GM21515 (cell line): ENCODE measurements around the gene MYH6.
"Not testable (repeated sequence)": the region's sequence is repeated elsewhere in the genome, so short reads cannot be mapped to it uniquely, and the experiment has no call there.

Experiments used
- ATAC-seq: cut with Tn5 transposase; IDR thresholded peaks from one replicate; pipeline ENCODE4 v1.9.1; 2021; ENCODE audit not compliant: unreplicated experiment

MYH6 gene

DNA sequence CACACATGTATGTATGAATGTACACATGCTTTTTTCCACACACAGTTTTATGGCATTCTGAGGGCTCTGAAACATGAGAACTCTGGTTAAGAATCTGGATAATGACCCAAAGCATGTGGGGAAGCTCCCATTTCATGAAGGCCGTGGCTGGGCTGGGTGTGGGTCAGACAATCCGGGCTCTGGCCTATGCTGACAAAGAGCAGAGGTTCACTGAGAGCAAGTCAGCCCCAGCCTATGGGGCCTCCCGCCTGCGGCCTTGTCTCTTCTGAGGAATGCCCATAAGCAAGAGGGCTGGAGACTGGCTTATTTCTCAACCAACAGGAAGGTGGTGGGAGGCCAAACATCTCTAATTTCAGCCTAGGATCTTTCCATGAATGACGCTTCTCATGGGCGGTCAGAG lies 8.5 kb downstream of the MYH6 start:
- ATAC-seq = no peak

DNA sequence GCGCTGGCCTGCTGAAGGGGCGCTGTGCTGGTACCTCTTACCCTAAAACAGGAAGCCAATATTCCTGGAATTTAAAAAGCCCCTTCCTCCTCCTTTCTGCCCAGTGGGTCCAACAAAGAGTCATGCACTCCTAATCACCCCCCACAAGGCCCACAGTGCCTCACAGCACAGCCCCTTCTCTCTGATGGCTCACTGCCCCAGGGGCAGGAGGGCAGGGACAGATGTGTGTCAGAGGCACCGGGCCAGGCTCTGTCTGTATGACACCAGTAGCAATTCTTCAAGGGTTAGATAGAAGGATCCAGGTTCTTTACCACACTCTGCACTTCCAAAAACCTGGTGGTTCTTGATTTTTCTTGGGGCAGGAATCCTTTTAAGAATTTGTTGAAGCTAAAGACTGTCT lies 8.9 kb downstream of the MYH6 start:
- no peak for ATAC-seq

DNA sequence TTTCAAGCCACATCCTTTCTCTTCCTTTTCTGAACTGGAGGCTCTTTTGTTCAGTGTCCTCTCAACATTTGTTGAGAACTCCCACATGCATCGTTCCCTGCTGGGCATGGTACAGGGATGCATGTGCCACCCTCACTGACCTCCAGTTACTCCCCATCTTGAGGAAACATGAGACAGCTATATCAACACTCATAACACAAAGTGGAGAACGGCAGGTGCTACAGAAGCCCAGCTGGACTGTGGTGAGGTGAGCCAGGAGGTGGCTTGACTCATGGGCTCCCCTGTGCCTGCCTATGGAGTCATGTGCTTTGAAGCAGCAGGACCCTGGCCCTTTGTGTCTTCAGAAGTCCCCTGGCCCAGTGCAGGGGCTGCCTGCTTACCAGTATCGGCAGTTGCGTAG lies 9.7 kb downstream of the MYH6 start:
- ATAC-seq = no peak

DNA sequence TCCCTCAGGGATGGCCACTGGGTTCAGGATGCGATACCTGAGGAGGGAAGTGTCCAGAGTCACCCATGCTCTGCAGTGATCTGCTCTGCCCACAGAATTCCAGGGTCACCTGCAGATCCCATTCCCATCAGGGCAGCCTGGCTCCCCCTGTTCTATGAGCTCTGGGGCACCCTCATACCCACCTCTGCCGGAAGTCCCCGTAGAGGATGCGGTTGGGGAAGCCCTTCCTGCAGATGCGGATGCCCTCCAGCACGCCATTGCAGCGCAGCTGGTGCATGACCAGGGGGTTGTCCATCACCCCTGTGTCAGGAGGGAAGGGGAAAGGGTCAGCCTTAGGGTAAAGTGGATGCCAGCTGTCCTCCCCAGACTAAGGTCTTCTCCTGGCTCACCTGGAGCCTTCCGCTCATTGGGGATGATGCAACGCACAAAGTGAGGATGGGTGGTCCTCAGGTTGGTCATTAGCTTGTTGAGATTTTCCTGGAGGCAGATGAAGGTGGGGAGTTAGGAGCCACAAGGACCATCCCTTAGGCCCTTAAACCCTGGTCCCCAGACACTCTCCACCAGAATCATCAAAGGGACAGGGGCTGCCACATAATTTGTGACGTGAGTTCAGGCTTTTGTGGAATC lies 11.2 kb downstream of the MYH6 start:
- no peak for ATAC-seq

DNA sequence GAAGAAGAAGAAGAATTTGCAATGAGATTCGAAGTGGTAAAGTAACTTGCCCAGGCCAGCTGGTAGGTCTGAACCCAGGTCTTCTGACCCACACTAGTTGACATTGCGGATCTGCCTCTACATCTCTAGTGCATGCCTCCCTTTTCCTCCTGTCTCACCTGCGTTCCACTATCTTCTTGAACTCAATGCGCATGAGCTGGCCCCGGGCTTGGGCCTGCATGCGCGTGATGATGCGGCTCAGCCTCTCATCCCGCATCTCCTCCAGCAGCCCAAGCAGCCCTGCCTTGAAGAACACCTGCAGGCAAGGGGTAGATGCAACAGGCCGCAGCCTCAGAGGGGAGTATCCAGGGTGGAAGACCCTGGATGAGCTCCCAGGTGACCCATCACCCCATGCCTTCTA lies 11.9 kb downstream of the MYH6 start:
- ATAC-seq = no peak

DNA sequence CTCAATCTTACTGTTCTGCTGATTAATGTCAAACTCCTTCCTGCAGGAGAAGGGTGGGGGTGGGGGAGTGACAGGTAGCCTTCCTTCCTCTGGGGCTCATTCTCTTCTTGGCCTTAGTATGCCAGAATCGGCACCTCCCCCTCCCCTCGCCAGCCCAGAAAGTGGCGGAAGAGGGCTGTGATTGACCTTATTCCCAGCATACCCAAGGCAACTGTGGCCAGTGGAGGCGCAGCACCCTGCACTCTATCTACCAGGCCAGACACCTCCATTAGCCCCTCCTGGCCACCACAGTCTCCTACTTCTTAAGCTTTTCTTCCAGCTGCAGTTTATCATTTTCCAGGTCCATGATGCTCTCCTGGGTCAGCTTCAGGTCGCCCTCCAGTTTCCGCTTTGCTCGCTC lies 15.5 kb downstream of the MYH6 start:
- no peak for ATAC-seq

DNA sequence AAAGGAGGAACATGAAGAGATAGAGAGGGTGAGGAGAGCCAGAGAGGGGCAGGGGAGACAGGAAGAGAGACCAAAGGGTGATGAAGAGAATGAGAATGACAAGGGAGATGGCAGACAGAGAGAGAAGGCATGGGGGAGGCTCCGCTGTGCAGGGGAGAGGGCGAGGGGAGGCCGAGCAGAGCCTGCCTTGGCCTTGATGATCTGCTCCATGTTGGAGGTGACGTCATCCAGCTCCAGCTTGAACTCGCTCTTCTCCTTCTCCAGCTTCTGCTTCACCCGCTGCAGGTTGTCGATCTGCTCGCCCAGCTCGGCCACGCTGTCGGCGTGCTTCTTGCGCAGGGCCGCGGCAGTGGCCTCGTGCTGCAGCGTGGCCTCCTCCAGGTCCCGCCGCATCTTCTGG lies 18.2 kb downstream of the MYH6 start:
- not testable (repeated sequence) for ATAC-seq

DNA sequence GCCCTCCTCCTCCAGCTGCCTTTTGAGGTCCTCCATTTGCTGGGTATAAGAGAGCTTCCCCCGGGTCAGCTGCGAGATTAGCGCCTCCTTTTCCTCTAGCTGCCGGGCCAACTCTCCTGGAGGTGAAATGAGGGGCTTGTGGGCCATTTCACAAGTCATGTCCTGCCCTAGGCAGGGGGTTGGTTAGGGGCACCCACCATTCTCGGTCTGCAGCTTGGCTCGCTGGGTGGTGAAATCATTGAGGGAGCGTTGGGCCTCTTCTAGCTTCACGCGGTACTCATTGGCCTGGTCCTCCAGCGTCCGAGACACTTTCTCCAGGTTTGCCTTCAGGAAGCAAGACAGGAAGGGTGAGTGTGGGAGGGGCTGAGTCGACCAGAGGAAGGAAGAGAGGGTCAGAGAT lies 18.7 kb downstream of the MYH6 start:
- ATAC-seq = no peak

DNA sequence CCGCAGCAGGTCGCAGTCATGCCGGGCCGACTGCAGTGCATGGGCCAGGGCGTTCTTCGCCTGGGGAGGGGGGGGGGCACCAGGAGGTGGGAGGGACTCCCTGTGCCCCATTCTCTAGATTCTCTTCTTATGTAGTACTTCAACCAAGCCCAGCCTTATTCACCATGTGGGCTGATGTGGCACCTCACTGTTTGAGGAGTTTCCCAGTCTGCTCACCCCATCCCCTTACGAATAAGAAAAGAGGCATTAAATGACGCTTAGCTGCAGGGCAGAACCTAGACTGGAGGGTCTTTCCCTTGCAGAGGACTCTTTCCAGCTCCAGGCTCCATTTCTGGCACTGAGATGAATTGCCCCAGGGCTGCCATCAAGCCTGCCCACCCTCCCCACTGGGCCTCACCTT lies 19.1 kb downstream of the MYH6 start:
- no peak for ATAC-seq

DNA sequence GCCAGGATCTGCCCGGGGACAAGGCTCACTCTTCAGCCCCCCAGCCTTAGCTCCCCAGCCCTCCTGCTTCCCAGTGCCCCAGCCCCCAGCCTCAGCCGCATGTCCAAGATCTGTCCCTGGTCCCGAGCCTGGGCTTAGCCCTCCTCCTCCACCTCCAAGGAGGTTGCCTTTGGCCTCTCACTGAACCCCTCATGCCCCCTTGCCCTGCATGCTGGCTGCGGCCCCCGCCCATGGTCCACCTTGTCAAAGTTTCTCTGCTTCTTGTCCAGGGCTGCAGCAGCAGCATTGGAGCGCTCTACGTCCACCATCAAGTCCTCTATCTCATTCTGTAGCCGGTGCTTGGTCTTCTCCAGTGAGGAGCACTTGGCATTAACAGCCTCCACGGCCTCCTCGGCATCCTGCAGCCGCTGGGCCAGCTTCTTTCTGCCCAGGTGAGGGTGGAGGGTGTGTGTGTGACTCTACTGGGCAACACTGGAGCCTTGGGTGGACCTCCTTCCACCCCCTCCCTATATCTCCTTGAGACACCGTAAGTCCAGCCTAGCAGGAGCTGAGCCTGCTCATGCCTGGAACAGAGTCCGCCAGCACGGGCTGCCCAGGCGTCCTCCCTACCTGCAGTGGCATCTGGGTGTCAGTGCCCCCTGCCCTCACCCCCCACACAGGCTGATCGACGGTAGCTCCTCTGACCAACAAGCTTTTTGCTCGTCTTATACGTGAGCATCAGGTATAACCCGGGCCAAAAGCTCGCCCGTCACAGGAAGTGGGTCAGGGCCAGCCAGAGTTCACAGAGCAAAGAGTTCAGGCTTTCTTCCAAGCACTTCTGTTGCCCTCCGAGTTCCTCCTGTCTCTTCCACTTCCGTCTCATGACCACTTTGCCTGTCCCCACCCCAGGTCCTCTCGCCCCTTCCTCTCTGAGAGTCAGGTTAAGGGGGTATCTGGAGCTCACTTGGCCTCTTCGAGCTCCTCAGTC lies 19.9 kb downstream of the MYH6 start:
- ATAC-seq = no peak

DNA sequence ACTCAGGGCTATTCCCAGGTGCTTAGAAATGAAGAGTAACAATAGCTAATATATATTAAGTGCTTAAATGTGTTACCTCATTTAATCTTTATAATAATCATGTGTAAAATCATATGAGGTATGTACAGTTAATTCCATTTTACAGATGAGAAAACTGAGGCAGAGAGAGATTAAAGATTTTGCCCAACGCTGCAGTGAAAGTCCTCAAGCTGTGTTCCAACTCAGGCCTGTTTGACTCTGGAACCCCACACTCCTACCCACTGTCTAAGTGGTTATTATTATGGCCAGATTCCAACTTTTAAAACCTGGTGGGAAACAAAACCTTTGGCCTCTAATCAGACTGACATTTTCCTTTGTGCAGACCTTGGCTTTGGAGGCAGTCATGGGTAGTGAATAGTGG lies 21.1 kb downstream of the MYH6 start:
- ATAC-seq = no peak

DNA sequence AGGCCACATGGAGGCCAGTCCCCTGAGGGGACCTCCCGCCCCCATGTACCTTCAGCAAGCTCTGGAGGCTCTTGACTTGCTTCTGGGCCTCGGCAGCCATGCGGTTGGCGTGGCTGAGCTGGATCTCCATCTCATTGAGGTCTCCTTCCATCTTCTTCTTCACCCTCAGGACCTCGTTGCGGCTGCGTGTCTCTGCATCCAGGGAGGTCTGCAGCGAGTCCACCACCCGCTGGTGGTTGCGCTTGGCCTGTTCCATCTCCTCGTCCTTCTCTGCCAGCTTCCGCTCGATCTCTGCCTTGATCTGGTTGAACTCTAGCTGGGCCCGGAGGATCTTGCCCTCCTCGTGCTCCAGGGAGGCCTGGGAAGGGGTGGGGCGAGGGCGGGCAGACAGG lies 21.8 kb downstream of the MYH6 start:
- ATAC-seq = not testable (repeated sequence)

DNA sequence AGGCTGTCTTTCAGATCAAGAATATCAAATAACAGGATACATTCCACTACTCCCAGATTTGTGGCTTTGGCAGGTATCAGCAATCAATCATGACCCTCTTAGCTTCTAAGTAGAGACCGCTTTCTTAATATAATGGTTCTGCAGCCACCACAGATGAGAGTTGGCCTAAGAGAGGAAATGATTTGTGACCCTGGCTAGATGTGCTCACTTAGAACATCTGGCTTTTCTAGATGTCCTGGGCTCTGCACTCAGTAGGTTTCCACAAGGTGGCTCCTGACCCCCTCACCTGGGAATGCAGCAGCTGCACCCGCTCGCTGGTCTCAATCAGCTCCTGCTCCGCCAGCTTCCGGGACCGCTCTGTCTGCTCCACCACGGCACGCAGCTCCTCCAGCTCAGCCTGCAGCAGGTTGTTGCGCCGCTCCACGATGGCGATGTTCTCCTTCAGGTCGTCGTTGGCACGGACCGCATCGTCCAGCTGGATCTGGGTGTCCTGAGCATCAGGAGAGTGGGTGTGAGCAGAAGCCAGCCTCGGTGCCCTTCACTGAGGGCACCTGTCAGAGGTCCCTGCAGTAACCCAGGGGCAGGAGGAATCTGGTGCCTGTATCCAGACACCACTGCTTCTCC lies 22.3 kb downstream of the MYH6 start:
- no peak for ATAC-seq

DNA sequence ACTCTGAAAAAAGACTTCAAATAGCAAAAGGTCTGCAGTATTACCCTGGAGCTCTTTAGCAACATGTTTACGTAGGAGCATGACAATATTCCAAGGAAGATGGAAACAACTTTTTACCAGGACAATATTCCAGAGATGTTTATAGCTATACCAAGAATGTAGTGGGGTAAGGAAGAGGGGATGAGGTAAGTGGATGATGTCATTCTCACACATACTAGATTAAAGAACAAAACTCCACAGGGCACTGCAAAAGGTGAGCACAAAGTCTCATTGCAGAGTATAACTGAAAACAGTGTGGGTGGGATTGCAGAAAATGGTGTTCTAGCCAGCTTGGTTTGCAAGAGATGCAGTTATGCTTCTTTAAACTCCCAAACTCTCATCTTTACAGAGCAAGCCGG lies 22.8 kb downstream of the MYH6 start:
- ATAC-seq = no peak

DNA sequence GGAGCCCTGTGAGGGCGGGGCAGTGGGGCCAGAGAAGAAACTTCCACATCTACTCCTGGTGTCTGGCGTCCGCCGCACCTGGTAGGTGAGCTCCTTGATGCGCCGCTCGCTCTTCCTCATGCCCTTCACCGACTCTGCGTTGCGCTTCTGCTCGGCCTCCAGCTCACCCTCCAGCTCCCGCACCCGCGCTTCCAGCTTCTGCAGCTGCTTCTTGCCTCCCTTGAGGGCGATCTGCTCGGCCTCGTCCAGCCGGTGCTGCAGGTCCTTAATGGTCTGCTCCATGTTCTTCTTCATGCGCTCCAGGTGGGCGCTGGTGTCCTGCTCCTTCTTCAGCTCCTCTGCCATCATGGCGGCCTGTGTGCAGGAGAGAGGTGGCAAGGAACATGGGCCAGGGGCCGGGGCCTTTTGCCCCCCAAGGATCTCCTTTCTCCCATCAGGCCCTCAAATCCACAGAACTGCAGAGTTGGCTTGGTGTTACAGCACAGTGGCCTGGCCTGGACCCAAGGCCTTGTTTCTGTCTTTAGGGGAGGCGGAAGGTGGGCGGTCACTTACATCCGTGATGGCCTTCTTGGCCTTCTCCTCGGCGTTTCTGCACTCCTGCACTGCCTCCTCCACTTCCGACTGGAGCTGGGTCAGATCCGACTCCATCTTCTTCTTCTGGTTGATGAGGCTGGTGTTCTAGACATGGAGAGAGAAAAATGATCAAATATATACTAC lies 23.6 kb downstream of the MYH6 start:
- no peak for ATAC-seq

DNA sequence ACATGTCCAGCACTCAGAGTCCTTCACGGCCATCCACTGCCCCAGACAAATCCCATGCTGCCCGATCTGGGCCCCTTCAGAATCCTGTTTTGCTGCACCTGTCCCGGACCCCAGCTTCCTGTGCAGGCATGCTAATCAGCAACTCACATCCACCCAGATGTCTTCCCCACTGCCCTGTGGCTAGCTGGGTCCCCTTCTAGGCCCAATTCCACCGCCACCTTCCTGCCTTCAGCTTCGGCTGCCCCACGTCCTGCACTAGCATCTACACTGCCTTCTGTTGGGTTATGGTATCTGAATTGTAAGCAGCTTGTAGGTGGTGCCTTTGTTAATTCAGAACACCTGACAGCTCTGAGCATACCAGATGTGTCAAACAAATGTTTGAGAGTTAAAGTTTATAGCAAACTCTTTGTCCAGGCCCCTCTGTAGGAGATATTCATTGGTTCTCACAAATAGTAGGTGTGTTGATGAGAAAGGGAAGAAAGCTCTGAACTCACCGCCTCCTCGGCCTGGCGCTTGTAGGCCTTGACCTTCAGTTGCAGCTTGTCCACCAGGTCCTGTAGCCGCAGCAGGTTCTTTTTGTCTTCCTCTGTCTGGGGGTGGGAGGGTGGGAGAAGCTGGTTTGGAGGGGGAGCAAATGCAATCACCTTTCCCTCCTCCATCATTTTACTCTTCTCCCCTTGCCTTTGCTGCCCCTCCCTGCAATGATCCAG lies 25.2 kb downstream of the MYH6 start:
- no peak for ATAC-seq

DNA sequence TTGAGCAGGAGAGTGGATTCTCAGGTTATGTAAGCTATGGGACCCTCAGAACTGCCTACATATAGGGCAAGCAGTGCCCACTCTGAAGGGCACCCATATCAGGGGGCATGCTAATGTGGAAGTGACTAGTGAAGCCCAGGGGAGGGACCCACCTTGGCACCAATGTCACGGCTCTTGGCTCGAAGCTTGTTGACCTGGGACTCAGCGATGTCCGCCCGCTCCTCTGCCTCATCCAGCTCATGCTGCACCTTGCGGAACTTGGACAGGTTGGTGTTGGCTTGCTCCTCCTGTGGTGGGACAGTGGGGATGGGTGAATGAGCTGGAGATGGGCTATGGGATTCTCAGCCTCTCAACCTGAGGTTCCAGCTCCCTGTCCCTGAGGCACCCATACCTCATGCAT lies 25.8 kb downstream of the MYH6 start:
- no peak for ATAC-seq

DNA sequence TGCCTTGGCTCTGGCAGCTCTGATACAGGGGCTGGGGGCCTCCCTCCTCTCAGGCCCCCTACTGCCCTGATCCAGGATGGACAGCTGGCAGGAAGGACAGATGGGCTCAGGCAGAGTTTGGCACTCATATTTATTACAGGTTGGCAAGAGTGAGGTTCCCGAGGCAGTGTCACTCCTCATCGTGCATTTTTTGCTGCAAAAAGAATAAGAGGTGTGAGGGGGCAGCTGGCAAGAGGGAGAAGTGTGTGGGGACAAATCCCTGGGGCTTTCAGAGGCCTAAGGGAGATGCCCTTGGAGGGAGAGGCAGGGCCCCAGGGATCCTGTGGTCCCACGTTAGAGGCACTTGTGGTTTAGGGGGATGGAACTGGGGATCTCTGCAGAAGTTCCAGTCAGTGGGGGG lies 26.2 kb downstream of the MYH6 start:
- ATAC-seq = no peak

DNA sequence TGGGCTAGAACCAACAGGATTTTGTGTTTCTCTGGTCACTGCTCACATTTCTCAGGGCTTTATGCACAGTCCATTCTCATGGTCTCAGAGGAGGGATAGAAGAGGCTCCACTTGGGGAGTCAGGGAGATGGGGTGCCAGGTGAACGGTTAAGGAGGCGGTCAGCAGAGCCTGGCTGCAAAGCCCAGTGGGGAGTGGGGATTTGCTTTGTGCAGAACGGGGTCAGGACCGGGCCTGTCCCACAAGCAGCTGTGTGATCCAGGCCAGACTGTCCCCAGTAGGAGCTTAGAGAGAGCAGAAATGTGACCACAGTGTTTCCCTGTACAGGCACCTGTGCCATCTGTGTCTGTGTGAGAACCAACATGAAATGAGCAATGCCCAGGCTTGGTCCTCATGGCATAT lies 27.1 kb downstream of the MYH6 start:
- no peak for ATAC-seq

DNA sequence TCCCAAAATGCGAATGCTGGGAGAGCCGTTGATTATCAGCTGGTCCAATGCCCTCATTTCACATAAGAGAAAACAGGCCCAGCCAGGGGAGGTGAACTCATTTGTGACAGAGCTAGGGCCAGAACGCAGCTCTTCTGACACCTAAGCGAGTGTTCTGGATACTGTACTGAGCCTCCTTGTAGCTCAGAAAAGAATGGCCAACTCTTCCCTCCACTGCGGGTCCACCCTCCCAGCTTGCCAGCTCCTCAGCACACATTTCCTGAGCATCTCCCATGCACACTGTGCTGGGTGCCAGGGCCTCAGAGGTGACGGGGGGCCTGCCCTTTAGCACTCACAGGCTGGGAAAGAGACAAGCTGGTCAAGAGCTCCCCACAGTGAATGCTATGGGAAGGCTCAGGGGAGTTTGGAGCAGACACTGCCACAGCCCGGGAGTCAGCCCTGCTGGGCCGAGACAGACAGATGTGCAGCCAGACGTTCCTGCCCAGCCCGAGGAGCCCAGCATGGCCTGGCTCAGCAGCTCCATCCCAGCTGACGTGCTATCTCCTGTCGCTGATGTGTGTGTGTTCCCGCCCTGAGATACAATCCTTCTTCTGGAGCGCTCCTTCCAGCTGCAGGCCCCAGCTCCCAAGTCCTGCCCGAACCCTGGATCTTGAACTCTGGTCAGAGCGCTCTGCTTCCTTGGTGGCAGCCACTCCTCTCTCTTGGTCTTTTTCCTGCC lies 27.7 kb downstream of the MYH6 start:
- no peak for ATAC-seq
